B cell (primary cell): Measurements from ENCODE around the gene HOXD3. TPM values are rescaled to one million over a fixed set of nuclear protein-coding genes. Genes with fewer than 3 reads are reported as not detected.

ENCODE experiments used
- ATAC-seq: fragments of 200-7000 bp; cut with Tn5 transposase; one replicate; pipeline ENCODE4 v1.10.0; 2021; ENCODE audit warnings: low read depth, mild to moderate bottlenecking, moderate number of reproducible peaks, moderate library complexity
- CTCF ChIA-PET: fragments of 350-600 bp; sonication (Branson Sonifier 250); formaldehyde crosslinking; loops from one replicate; lab custom pipeline; 2021; ENCODE audit warnings: antibody characterized with exemption, inconsistent platforms; lab: Charles Lee
- POLR2A ChIA-PET: fragments of 350-600 bp; sonication (Branson Sonifier 250); formaldehyde crosslinking; loops from one replicate; lab custom pipeline; 2021; ENCODE audit warnings: antibody characterized with exemption; lab: Charles Lee
- DNase-seq: peaks from one replicate; pipeline ENCODE4 v3.0.0; 2013
- H2AFZ ChIP-seq: 2 replicates; pipeline ENCODE4 v1.6.1; 2012; ENCODE audit warnings: mild to moderate bottlenecking, low read depth, low read length; ENCODE audit not compliant: insufficient read depth, poor library complexity, severe bottlenecking
- H3K27ac ChIP-seq, 2 donors: 1 replicate in 1 of 2; 2 replicates in 1 of 2; pipeline ENCODE4 v1.5.1; 2012 to 2013; ENCODE audit warnings: low read length in 2 of 2, mild to moderate bottlenecking in 2 of 2, moderate library complexity in 1 of 2
- H3K27me3 ChIP-seq, 4 experiments: fragments of 200-600 bp in 1 of 4; sonication (generic) in 1 of 4; replicated peaks in 1 of 4; 1 replicate in 2 of 4; 2 replicates in 2 of 4; pipeline versions ENCODE4 v1.6.1 to v1.7.0; 2013 to 2016; ENCODE audit warnings: low read length in 3 of 4, mild to moderate bottlenecking in 2 of 4, mixed read lengths in 1 of 4, moderate library complexity in 1 of 4; ENCODE audit not compliant: insufficient read depth in 4 of 4, control insufficient read depth in 3 of 4; ENCODE audit errors: control extremely low read depth in 1 of 4
- H3K36me3 ChIP-seq, 2 experiments: replicated peaks in 1 of 2; 1 replicate in 1 of 2; 2 replicates in 1 of 2; pipeline versions ENCODE4 v1.6.1 to v1.7.1; 2013; ENCODE audit warnings: low read length in 1 of 2; ENCODE audit not compliant: insufficient read depth in 2 of 2, control insufficient read depth in 1 of 2; ENCODE audit errors: control extremely low read depth in 1 of 2, extremely low read depth in 1 of 2
- H3K4me1 ChIP-seq, 2 donors: fragments of 200-600 bp in 1 of 2; sonication (generic) in 1 of 2; 1 replicate in 1 of 2; 2 replicates in 1 of 2; pipeline versions ENCODE4 v1.5.1 to v1.6.1; 2013 to 2017; ENCODE audit warnings: low read length in 2 of 2; ENCODE audit not compliant: control insufficient read depth in 2 of 2, insufficient read depth in 2 of 2
- H3K4me2 ChIP-seq: replicated peaks from 2 replicates; pipeline ENCODE3; 2012; ENCODE audit warnings: mild to moderate bottlenecking, low read depth, low read length; ENCODE audit not compliant: poor library complexity, severe bottlenecking
- H3K4me3 ChIP-seq, 5 experiments: fragments of 200-600 bp in 1 of 5; sonication (generic) in 1 of 5; 1 replicate in 3 of 5; 2 replicates in 2 of 5; pipeline versions ENCODE4 v1.5.1 to v1.7.0; 2011 to 2016; ENCODE audit warnings: low read length in 4 of 5, mild to moderate bottlenecking in 4 of 5, low read depth in 2 of 5, control low read depth in 1 of 5, moderate library complexity in 1 of 5; ENCODE audit not compliant: insufficient read depth in 1 of 5; ENCODE audit errors: control extremely low read depth in 1 of 5, extremely low read depth in 1 of 5
- H3K79me2 ChIP-seq: fragments of 200-600 bp; sonication (generic); one replicate; pipeline ENCODE4 v1.6.0; 2016; ENCODE audit warnings: low read length; ENCODE audit not compliant: control insufficient read depth, insufficient read depth
- H3K9ac ChIP-seq: fragments of 200-600 bp; sonication (generic); 2 replicates; pipeline ENCODE4 v1.6.1; 2017; ENCODE audit warnings: mild to moderate bottlenecking, low read length, moderate library complexity
- H3K9me3 ChIP-seq, 3 donors: one replicate each; pipeline versions ENCODE4 v1.6.1 to v1.7.1; 2013; ENCODE audit warnings: low read length in 2 of 3; ENCODE audit not compliant: control insufficient read depth in 2 of 3, insufficient read depth in 1 of 3; ENCODE audit errors: control extremely low read depth in 1 of 3
- H4K20me1 ChIP-seq: 2 replicates; pipeline ENCODE4 v1.6.0; 2012; ENCODE audit warnings: mild to moderate bottlenecking, low read length; ENCODE audit not compliant: insufficient read depth, control insufficient read depth, poor library complexity, severe bottlenecking
- H3K27ac Mint-ChIP-seq: one replicate; pipeline ENCODE4 v1.8.0; 2021; ENCODE audit warnings: mixed read lengths
- H3K27me3 Mint-ChIP-seq: one replicate; pipeline ENCODE4 v1.8.0; 2021; ENCODE audit warnings: mixed read lengths
- H3K4me1 Mint-ChIP-seq: one replicate; pipeline ENCODE4 v1.8.0; 2021; ENCODE audit warnings: mixed read lengths
- H3K4me3 Mint-ChIP-seq: one replicate; pipeline ENCODE4 v1.8.0; 2021; ENCODE audit warnings: mixed read lengths
- H3K9me3 Mint-ChIP-seq: one replicate; pipeline ENCODE4 v1.8.0; 2022; ENCODE audit warnings: mixed read lengths; ENCODE audit not compliant: insufficient read depth
- EZH2 ChIP-seq: IDR thresholded peaks from 2 replicates; pipeline ENCODE4 v1.6.1; 2012; ENCODE audit warnings: borderline replicate concordance, low read depth, mild to moderate bottlenecking, moderate library complexity, low read length; ENCODE audit not compliant: insufficient read depth, poor library complexity, severe bottlenecking
- WGBS: methylation state at CpG from one replicate; pipeline ENCODE4 v1.1.5; 2013; ENCODE audit warnings: missing lambda C conversion rate; ENCODE audit not compliant: insufficient coverage; 5-methylcytosine and 5-hydroxymethylcytosine counted together
- intact Hi-C: fragments of 100-400 bp; cut with micrococcal nuclease; formaldehyde crosslinking; loops from one replicate; pipeline ENCODE4 v1.10.0; 2022
- polyA plus RNA-seq: library from polyadenylated mRNA; depleted of rRNA; stranded (reverse); fragments of >200 nt; gene quantifications from 2 replicates; pipeline ENCODE4 v1.2.3, GENCODE V29; 2012
- total RNA-seq, 2 donors: library from RNA; stranded (reverse); fragments of 120-200 nt in 1 of 2; gene quantifications; 1 replicate in 1 of 2; 2 replicates in 1 of 2; pipeline versions ENCODE4 v1.2.3 to v1.2.4, GENCODE V29; 2013 to 2022
- TF ChIP-seq, protein P1 (sequence below): fragments of 200-600 bp; IDR thresholded peaks from one replicate; pipeline ENCODE4 v1.8.0; 2022; ENCODE audit warnings: antibody characterized with exemption, mild to moderate bottlenecking

The HOXD3 gene
- total and polyA plus RNA-seq, 2 donors (not counting 1 experiment from before 2014, with no cell fraction given), result not detected

DNA sequence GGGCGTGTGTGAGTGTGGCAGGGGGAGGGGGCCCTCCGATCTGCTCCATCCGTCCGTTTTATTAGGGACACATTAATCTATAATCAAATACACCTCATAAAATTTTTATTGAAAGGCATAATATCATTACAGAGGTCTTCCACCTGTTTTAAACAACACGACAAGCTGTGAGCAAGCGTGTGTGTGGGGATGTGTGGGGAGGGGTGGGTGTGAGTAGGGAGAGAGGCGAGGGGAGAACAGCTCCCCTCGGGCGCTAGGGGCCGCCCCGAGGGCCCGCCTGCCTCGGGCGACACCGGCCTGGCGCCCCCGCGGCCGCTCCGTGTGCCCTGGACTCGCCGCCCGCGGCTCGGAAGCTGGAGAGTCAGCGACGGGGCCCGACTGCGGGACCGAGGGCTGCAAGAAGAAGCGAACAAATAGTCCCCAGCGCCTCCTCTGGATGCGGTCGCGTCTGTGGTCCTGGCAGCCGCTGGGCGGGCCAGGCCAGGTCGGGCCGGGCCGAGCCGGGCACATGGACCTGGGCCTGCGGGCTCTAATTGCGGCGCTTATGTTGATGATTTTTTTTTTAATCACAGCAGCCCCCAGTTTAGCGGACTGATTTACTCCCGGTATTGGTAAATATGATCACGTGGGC is 34.9 kb upstream of the HOXD3 start:
- Mint-ChIP-seq H3K9me3 (peaks cover 2% of the 10 kb centered on the region), H3K27ac (no peak overlapping the region), H3K27me3 (peaks cover 78% of the 10 kb centered on the region), H3K4me1 (peaks cover 11% of the 10 kb centered on the region), H3K4me3 (peak overlapping the region; percentile 54)
- no peaks in the 10 kb centered on the region for H3K36me3 ChIP-seq
- H3K9ac ChIP-seq, result peak overlapping the region; percentile 26
- TF ChIP-seq EZH2, result peak; percentile 92
- TF ChIP-seq, protein P1, sequence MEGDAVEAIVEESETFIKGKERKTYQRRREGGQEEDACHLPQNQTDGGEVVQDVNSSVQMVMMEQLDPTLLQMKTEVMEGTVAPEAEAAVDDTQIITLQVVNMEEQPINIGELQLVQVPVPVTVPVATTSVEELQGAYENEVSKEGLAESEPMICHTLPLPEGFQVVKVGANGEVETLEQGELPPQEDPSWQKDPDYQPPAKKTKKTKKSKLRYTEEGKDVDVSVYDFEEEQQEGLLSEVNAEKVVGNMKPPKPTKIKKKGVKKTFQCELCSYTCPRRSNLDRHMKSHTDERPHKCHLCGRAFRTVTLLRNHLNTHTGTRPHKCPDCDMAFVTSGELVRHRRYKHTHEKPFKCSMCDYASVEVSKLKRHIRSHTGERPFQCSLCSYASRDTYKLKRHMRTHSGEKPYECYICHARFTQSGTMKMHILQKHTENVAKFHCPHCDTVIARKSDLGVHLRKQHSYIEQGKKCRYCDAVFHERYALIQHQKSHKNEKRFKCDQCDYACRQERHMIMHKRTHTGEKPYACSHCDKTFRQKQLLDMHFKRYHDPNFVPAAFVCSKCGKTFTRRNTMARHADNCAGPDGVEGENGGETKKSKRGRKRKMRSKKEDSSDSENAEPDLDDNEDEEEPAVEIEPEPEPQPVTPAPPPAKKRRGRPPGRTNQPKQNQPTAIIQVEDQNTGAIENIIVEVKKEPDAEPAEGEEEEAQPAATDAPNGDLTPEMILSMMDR, result no peak
- peak overlapping the region; percentile 72 for H3K4me2 ChIP-seq
- H3K79me2 ChIP-seq, result no peaks in the 10 kb centered on the region
- H4K20me1 ChIP-seq, result no peaks in the 10 kb centered on the region
- intact Hi-C loops, result no loop called here
- no peak overlapping the region for H3K27ac ChIP-seq
- H3K4me1 ChIP-seq, result peaks cover 5 to 35% of the 10 kb centered on the region in 2 donors
- CTCF ChIA-PET, result interaction anchor here (1.2 kb wide), 1 partner anchor 333 kb away, joined by 3 read pairs; no protein-coding TSS in a partner anchor
- H3K27me3 ChIP-seq, result peaks cover 0 to 94% (median 75%) of the 10 kb centered on the region in 4 experiments
- DNase-seq, result no peak
- H3K9me3 ChIP-seq, result peaks cover 0 to 51% (median 0%) of the 10 kb centered on the region in 3 donors
- no peak for ATAC-seq
- peak overlapping the region; percentile 40 for H2AFZ ChIP-seq
- WGBS, result 8% methylated on average over 43 of the region's 47 CpGs
- POLR2A ChIA-PET, result no interaction called here
- peak overlapping the region in 2 of 5 experiments; percentile 26 to 33 for H3K4me3 ChIP-seq

DNA sequence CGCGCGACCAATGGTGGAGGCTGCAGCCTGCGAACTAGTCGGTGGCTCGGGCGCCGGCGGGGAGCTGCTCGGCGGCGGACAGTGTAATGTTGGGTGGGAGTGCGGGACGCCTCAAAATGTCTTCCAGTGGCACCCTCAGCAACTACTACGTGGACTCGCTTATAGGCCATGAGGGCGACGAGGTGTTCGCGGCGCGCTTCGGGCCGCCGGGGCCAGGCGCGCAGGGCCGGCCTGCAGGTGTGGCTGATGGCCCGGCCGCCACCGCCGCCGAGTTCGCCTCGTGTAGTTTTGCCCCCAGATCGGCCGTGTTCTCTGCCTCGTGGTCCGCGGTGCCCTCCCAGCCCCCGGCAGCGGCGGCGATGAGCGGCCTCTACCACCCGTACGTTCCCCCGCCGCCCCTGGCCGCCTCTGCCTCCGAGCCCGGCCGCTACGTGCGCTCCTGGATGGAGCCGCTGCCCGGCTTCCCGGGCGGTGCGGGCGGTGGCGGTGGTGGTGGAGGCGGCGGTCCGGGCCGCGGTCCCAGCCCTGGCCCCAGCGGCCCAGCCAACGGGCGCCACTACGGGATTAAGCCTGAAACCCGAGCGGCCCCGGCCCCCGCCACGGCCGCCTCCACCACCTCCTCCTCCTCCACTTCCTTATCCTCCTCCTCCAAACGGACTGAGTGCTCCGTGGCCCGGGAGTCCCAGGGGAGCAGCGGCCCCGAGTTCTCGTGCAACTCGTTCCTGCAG is 34.3 kb upstream of the HOXD3 start, which contains the start of gene HOXD9:
TSS of gene HOXD9 (plus strand) at position 37 of the 728 bp plus-strand sequence. CDS start at position 87, 50 bp downstream.
- no peak for TF ChIP-seq EZH2
- TF ChIP-seq, protein P1, result no peak
- H3K27ac ChIP-seq, result no peak within 1 kb of the TSS
- no peaks in the 10 kb centered on the region for H3K36me3 ChIP-seq
- H4K20me1 ChIP-seq, result no peaks in the 10 kb centered on the region
- ChIA-PET CTCF (interaction anchor here (1.2 kb wide), 1 partner anchor 332 kb away, joined by 3 read pairs; no protein-coding TSS in a partner anchor), POLR2A (no interaction called here)
- H3K9me3 ChIP-seq, result peaks cover 0 to 44% (median 0%) of the 10 kb centered on the region in 3 donors
- peak within 1 kb of the TSS; percentile 54 for H3K4me3 Mint-ChIP-seq
- H3K4me1 ChIP-seq, result peaks cover 5 to 40% of the 10 kb centered on the region in 2 donors
- peak within 1 kb of the TSS in 2 of 5 experiments; percentile 26 to 33 for H3K4me3 ChIP-seq
- H3K79me2 ChIP-seq, result no peaks in the 10 kb centered on the region
- peaks cover 0 to 91% (median 75%) of the 10 kb centered on the region in 4 experiments for H3K27me3 ChIP-seq
- no peak within 1 kb of the TSS for H3K27ac Mint-ChIP-seq
- DNase-seq (no peak), ATAC-seq (no peak)
- WGBS, result 8% methylated on average over 84 of the region's 84 CpGs
- H3K4me1 Mint-ChIP-seq, result peaks cover 13% of the 10 kb centered on the region
- intact Hi-C loops, result no loop called here
- H2AFZ ChIP-seq, result peak within 1 kb of the TSS; percentile 40
- H3K27me3 Mint-ChIP-seq, result peaks cover 79% of the 10 kb centered on the region
- H3K9ac ChIP-seq, result peak within 1 kb of the TSS; percentile 26
- H3K9me3 Mint-ChIP-seq, result peaks cover 2% of the 10 kb centered on the region
- peak within 1 kb of the TSS; percentile 72 for H3K4me2 ChIP-seq
